GM12878 (cell line): ENCODE results near the gene ZNF783. TPM values are rescaled to one million over a fixed set of nuclear protein-coding genes. Genes with fewer than 3 reads are reported as not detected.

Experiments used
- ATAC-seq: fragments of 200-7000 bp; cut with Tn5 transposase; 3 replicates; pipeline ENCODE4 v1.9.1; 2020; ENCODE audit warnings: mild to moderate bottlenecking, moderate library complexity
- BruUV-seq: library from RNA; stranded (reverse); fragments of 400-500 nt; replicated peaks from 2 replicates; lab custom pipeline; 2021; lab: Mats Ljungman, UMichigan
- CTCF ChIA-PET: fragments of 300-600 bp; sonication (Branson Sonifier 250); formaldehyde crosslinking; extraction: SDS; loops from one replicate; lab custom pipeline; 2021; ENCODE audit warnings: inconsistent platforms; lab: Yijun Ruan, JAX
- POLR2A ChIA-PET: fragments of 350-600 bp; formaldehyde crosslinking; extraction: SDS; loops from one replicate; lab custom pipeline; 2021; ENCODE audit warnings: inconsistent platforms; lab: Charles Lee
- RAD21 ChIA-PET: fragments of 300-600 bp; sonication (Branson Sonifier 250); formaldehyde crosslinking; loops from one replicate; lab custom pipeline; 2023; ENCODE audit warnings: antibody characterized with exemption; ENCODE audit not compliant: unreplicated experiment; lab: Charles Lee
- SMC1A ChIA-PET: fragments of 300-600 bp; sonication (Branson Sonifier 250); formaldehyde crosslinking; loops from one replicate; lab custom pipeline; 2023; ENCODE audit not compliant: unreplicated experiment, uncharacterized antibody; lab: Charles Lee
- DNase-seq: peaks from one replicate; pipeline ENCODE4 v3.0.0-alpha.2; 2011; ENCODE audit warnings: low read depth, low spot score
- FAIRE-seq: peaks from 3 replicates; lab custom pipeline; 2011; peaks lifted over from hg19 to GRCh38; lab: Jason Lieb, UNC
- H2AFZ ChIP-seq: 2 replicates; pipeline ENCODE4 v1.6.0; 2011; ENCODE audit warnings: low read depth, low read length, control low read depth; ENCODE audit not compliant: control insufficient read depth
- H3K27ac ChIP-seq: 2 replicates; pipeline ENCODE4 v1.5.1; 2011; ENCODE audit warnings: control low read depth; ENCODE audit not compliant: control insufficient read depth, insufficient read depth
- H3K27me3 ChIP-seq, 2 experiments: replicated peaks in 1 of 2; 2 replicates each; pipeline versions ENCODE4 v1.6.0 to v1.6.1; 2011; ENCODE audit warnings: low read length in 1 of 2; ENCODE audit not compliant: control insufficient read depth in 2 of 2, insufficient read depth in 2 of 2
- H3K36me3 ChIP-seq, 2 experiments: 2 replicates each; pipeline ENCODE4 v1.5.1; 2011; ENCODE audit warnings: low read length in 1 of 2; ENCODE audit not compliant: control insufficient read depth in 2 of 2, insufficient read depth in 2 of 2
- H3K4me1 ChIP-seq: 2 replicates; pipeline ENCODE4 v1.6.1; 2011; ENCODE audit warnings: mild to moderate bottlenecking, low read length, moderate library complexity, mixed read lengths; ENCODE audit not compliant: control insufficient read depth, insufficient read depth
- H3K4me2 ChIP-seq: 2 replicates; pipeline ENCODE4 v1.6.0; 2011; ENCODE audit warnings: control low read depth; ENCODE audit not compliant: control insufficient read depth, insufficient read depth
- H3K4me3 ChIP-seq: fragments of 200-600 bp; sonication (generic); 2 replicates; pipeline ENCODE4 v1.5.1; 2016
- H3K79me2 ChIP-seq: 2 replicates; pipeline ENCODE4 v1.6.0; 2011; ENCODE audit warnings: low read length; ENCODE audit not compliant: control insufficient read depth, insufficient read depth
- H3K9ac ChIP-seq: 2 replicates; pipeline ENCODE4 v1.8.0; 2011; ENCODE audit warnings: low read length, control low read depth, mixed read lengths; ENCODE audit not compliant: control insufficient read depth, insufficient read depth
- H3K9me3 ChIP-seq: replicated peaks from 3 replicates; pipeline ENCODE4 v1.5.1; 2011; ENCODE audit warnings: mild to moderate bottlenecking, low read length; ENCODE audit not compliant: control insufficient read depth, insufficient read depth
- H4K20me1 ChIP-seq: 2 replicates; pipeline ENCODE4 v1.6.0; 2011; ENCODE audit not compliant: control insufficient read depth, insufficient read depth
- CBFB ChIP-seq: IDR thresholded peaks from 2 replicates; pipeline ENCODE4 v1.6.1; 2016; ENCODE audit warnings: antibody characterized with exemption, low read depth
- EP300 ChIP-seq, 2 experiments: fragments of 150-350 bp in 1 of 2; IDR thresholded peaks; 2 replicates each; pipeline ENCODE4 v1.6.1; 2011 to 2012; ENCODE audit warnings: low read depth in 2 of 2, low read length in 2 of 2, borderline replicate concordance in 1 of 2, improper control_type of control experiment in 1 of 2, inconsistent platforms in 1 of 2; ENCODE audit not compliant: control insufficient read depth in 1 of 2
- JUND ChIP-seq: IDR thresholded peaks from 2 replicates; pipeline ENCODE4 v1.6.1; 2012; ENCODE audit warnings: low read depth, mild to moderate bottlenecking, low read length, improper control_type of control experiment, moderate library complexity
- NFYB ChIP-seq: IDR thresholded peaks from 2 replicates; pipeline ENCODE4 v1.6.1; 2011; ENCODE audit warnings: low read depth, mild to moderate bottlenecking, low read length, improper control_type of control experiment, moderate library complexity; ENCODE audit not compliant: insufficient read depth
- RAD21 ChIP-seq: IDR thresholded peaks from 2 replicates; pipeline ENCODE4 v1.6.1; 2011; ENCODE audit warnings: mild to moderate bottlenecking, low read depth, low read length, moderate library complexity; ENCODE audit not compliant: insufficient read depth
- SIX5 ChIP-seq: IDR thresholded peaks from 2 replicates; pipeline ENCODE4 v1.6.1; 2011; ENCODE audit warnings: mild to moderate bottlenecking, low read depth, low read length, moderate library complexity; ENCODE audit not compliant: severe bottlenecking
- SPI1 ChIP-seq: IDR thresholded peaks from 2 replicates; pipeline ENCODE4 v1.6.1; 2011; ENCODE audit warnings: low read depth, mild to moderate bottlenecking, low read length, moderate library complexity, borderline replicate concordance; ENCODE audit not compliant: insufficient read depth
- TCF3 ChIP-seq: IDR thresholded peaks from 2 replicates; pipeline ENCODE4 v1.6.1; 2012; ENCODE audit warnings: low read depth, mild to moderate bottlenecking, low read length, borderline replicate concordance; ENCODE audit not compliant: insufficient read depth
- WGBS: methylation state at CpG from one replicate; pipeline ENCODE4 v1.1.6; 2016; ENCODE audit warnings: low lambda C conversion rate; ENCODE audit not compliant: insufficient replicate concordance, insufficient coverage; ENCODE audit errors: missing lambda C conversion rate; 5-methylcytosine and 5-hydroxymethylcytosine counted together
- in situ Hi-C: fragments of 300-500 bp; cut with MboI; formaldehyde crosslinking; loops from 9 replicates; pipeline ENCODE4 v1.14.3; 2018; ENCODE audit warnings: mixed read lengths
- intact Hi-C: fragments of 100-400 bp; cut with micrococcal nuclease; formaldehyde crosslinking; loops from one replicate; pipeline ENCODE4 v1.14.2; 2022; ENCODE audit not compliant: unreplicated experiment
- polyA plus RNA-seq, 11 experiments: library from polyadenylated mRNA; depleted of rRNA in 4 of 11; unstranded in 6 of 11; stranded (reverse) in 5 of 11; fragments of >200 nt; fragmentation: Nextera tagmentation in 4 of 11; fragmentation: Illumina TruSeq in 1 of 11; extraction: Ambion mirVana in 4 of 11; extraction: Trizol in 1 of 11; gene quantifications; 1 replicate in 1 of 11; 2 replicates in 10 of 11; pipeline versions ENCODE4 v1.2.1 to v1.2.3, GENCODE V29; 2011 to 2016; ENCODE audit warnings: inconsistent platforms in 2 of 11, missing spikeins in 2 of 11, low read depth in 1 of 11
- total RNA-seq, 4 experiments: library from RNA; depleted of rRNA in 3 of 4; stranded (reverse); fragments of >200 nt in 3 of 4; fragmentation: Illumina TruSeq in 1 of 4; extraction: Trizol in 1 of 4; gene quantifications; 2 replicates each; pipeline versions ENCODE4 v1.2.1 to v1.2.3, GENCODE V29; 2013 to 2021
- TF ChIP-seq, protein P1 (sequence below): fragments of 450-650 bp; IDR thresholded peaks from 2 replicates; pipeline ENCODE4 v1.6.1; 2017; ENCODE audit warnings: mild to moderate bottlenecking, moderate library complexity
- TF ChIP-seq, protein P2 (sequence below): IDR thresholded peaks from 2 replicates; pipeline ENCODE4 v1.6.1; 2011; ENCODE audit warnings: borderline replicate concordance, low read depth, mild to moderate bottlenecking, moderate library complexity, low read length; ENCODE audit not compliant: insufficient read depth, poor library complexity, severe bottlenecking
- TF ChIP-seq, protein P3 (sequence below): fragments of 450-650 bp; formaldehyde crosslinking; IDR thresholded peaks from 2 replicates; pipeline ENCODE4 v1.4.0; 2020; ENCODE audit warnings: mild to moderate bottlenecking, moderate library complexity

ZNF783 gene
- total and polyA plus RNA-seq, 10 of the 15 experiments (the other 5 are each of a cell fraction or from before 2014, with no cell fraction given) = 2.0 to 14.4 (median 6.4) TPM

DNA sequence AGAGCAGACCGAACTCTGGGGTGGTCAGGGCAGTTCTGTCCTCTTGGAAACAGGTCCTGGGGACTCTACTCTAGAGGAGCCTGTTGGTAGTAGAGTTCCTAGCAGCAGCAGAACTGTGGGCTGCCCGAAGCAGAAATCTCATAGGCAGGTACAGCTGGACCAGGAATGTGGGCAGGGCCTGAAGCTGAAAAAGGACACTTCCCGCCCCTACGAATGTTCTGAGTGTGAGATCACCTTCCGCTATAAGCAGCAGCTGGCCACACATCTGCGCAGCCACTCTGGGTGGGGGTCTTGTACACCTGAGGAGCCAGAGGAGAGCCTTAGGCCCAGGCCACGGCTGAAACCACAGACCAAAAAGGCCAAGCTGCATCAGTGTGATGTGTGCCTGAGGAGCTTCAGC is 8.3 kb upstream of the ZNF783 start (continued):
- TF ChIP-seq JUND = no peak
- TF ChIP-seq, protein P1, sequence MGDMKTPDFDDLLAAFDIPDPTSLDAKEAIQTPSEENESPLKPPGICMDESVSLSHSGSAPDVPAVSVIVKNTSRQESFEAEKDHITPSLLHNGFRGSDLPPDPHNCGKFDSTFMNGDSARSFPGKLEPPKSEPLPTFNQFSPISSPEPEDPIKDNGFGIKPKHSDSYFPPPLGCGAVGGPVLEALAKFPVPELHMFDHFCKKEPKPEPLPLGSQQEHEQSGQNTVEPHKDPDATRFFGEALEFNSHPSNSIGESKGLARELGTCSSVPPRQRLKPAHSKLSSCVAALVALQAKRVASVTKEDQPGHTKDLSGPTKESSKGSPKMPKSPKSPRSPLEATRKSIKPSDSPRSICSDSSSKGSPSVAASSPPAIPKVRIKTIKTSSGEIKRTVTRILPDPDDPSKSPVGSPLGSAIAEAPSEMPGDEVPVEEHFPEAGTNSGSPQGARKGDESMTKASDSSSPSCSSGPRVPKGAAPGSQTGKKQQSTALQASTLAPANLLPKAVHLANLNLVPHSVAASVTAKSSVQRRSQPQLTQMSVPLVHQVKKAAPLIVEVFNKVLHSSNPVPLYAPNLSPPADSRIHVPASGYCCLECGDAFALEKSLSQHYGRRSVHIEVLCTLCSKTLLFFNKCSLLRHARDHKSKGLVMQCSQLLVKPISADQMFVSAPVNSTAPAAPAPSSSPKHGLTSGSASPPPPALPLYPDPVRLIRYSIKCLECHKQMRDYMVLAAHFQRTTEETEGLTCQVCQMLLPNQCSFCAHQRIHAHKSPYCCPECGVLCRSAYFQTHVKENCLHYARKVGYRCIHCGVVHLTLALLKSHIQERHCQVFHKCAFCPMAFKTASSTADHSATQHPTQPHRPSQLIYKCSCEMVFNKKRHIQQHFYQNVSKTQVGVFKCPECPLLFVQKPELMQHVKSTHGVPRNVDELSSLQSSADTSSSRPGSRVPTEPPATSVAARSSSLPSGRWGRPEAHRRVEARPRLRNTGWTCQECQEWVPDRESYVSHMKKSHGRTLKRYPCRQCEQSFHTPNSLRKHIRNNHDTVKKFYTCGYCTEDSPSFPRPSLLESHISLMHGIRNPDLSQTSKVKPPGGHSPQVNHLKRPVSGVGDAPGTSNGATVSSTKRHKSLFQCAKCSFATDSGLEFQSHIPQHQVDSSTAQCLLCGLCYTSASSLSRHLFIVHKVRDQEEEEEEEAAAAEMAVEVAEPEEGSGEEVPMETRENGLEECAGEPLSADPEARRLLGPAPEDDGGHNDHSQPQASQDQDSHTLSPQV = no peak
- TF ChIP-seq EP300 (IDR thresholded peaks at IDR 0.05; ENCODE audit: borderline replicate concordance in 1 of 2, control insufficient read depth in 1 of 2, low read depth in 2 of 2, low read length in 2 of 2) = no peak
- TF ChIP-seq, all 136 proteins: peak for 0

DNA sequence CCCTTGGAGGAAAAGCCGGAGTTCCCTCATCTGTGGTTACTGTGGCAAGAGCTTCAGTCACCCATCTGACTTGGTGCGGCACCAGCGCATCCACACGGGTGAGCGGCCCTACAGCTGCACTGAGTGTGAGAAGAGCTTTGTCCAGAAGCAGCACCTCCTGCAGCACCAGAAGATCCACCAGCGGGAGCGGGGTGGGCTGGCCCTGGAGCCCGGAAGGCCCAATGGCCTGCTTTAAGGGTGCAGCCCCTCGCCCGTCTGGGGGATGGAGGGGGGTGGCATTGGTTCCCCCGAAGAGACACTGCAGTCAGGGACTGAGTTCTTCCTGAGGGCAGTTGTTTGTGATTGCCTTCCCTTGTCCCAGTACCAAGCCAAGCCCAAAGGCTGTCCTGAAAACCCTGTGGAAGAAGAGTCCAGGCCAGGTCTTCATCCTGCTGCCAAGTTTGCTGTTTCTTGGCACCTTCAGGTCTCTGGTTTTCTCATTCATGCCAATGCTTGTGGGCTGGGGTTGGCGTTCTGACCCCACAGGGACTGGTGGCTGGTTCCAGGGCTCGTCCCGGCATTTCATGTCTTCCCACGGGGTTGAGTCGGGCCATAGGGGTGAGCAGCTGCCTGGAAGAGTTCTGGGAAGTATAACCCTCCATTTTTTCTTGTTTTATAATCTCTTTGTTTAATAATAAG is 7.7 kb upstream of the ZNF783 start:
- BruUV-seq = no TSS peak
- H3K79me2 ChIP-seq = no peaks in the 10 kb centered on the region
- FAIRE-seq = no peak
- TF ChIP-seq, protein P2, sequence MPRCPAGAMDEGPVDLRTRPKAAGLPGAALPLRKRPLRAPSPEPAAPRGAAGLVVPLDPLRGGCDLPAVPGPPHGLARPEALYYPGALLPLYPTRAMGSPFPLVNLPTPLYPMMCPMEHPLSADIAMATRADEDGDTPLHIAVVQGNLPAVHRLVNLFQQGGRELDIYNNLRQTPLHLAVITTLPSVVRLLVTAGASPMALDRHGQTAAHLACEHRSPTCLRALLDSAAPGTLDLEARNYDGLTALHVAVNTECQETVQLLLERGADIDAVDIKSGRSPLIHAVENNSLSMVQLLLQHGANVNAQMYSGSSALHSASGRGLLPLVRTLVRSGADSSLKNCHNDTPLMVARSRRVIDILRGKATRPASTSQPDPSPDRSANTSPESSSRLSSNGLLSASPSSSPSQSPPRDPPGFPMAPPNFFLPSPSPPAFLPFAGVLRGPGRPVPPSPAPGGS = no peak
- TF ChIP-seq RAD21 = no peak
- TF ChIP-seq NFYB = no peak
- TF ChIP-seq, protein P3, sequence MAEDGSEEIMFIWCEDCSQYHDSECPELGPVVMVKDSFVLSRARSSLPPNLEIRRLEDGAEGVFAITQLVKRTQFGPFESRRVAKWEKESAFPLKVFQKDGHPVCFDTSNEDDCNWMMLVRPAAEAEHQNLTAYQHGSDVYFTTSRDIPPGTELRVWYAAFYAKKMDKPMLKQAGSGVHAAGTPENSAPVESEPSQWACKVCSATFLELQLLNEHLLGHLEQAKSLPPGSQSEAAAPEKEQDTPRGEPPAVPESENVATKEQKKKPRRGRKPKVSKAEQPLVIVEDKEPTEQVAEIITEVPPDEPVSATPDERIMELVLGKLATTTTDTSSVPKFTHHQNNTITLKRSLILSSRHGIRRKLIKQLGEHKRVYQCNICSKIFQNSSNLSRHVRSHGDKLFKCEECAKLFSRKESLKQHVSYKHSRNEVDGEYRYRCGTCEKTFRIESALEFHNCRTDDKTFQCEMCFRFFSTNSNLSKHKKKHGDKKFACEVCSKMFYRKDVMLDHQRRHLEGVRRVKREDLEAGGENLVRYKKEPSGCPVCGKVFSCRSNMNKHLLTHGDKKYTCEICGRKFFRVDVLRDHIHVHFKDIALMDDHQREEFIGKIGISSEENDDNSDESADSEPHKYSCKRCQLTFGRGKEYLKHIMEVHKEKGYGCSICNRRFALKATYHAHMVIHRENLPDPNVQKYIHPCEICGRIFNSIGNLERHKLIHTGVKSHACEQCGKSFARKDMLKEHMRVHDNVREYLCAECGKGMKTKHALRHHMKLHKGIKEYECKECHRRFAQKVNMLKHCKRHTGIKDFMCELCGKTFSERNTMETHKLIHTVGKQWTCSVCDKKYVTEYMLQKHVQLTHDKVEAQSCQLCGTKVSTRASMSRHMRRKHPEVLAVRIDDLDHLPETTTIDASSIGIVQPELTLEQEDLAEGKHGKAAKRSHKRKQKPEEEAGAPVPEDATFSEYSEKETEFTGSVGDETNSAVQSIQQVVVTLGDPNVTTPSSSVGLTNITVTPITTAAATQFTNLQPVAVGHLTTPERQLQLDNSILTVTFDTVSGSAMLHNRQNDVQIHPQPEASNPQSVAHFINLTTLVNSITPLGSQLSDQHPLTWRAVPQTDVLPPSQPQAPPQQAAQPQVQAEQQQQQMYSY (CRISPR knock-in tag) = no peak
- no peak for TF ChIP-seq TCF3
- TF ChIP-seq SIX5 = no peak
- no peak for TF ChIP-seq CBFB
- TF ChIP-seq SPI1 = no peak

More for the DNA sequence above, 7.7 kb upstream of the ZNF783 start:
- Histone ChIP-seq H4K20me1 (no peaks in the 10 kb centered on the region), H3K36me3 (peaks cover 12 to 16% of the 10 kb centered on the region in 2 experiments), H3K4me2 (no peak overlapping the region), H3K4me1 (no peaks in the 10 kb centered on the region), H3K9ac (no peak overlapping the region), H2AFZ (no peak overlapping the region), H3K9me3 (no peaks in the 10 kb centered on the region), H3K27ac (no peak overlapping the region), H3K4me3 (no peak overlapping the region), H3K27me3 (no peaks in the 10 kb centered on the region)
- ChIA-PET CTCF (no interaction called here), POLR2A (no interaction called here), RAD21 (no interaction called here), SMC1A (no interaction called here)
- intact Hi-C loops (no loop called here), in situ Hi-C loops (no loop called here)
- WGBS = 95% methylated on average over 16 of the region's 16 CpGs
- DNase-seq (no peak), ATAC-seq (no peak)
